Type B pancreatic cell (in vitro differentiated cells): Measurements from ENCODE around the gene ABTB2. TPM values are rescaled to one million over a fixed set of nuclear protein-coding genes. Genes with fewer than 3 reads are reported as not detected.

Experiments used
- DNase-seq: peaks from one replicate; pipeline ENCODE4 v3.0.0; 2021; ENCODE audit warnings: mixed read lengths; ENCODE audit not compliant: unreplicated experiment; ENCODE audit errors: extremely low spot score
- H3K27ac Mint-ChIP-seq: 2 replicates; pipeline ENCODE4 v1.8.0; 2021; ENCODE audit warnings: mild to moderate bottlenecking, mixed read lengths
- H3K27me3 Mint-ChIP-seq: 2 replicates; pipeline ENCODE4 v1.8.0; 2021; ENCODE audit warnings: mixed read lengths
- H3K36me3 Mint-ChIP-seq: 2 replicates; pipeline ENCODE4 v1.8.0; 2021; ENCODE audit warnings: mixed read lengths
- H3K4me1 Mint-ChIP-seq: one replicate; pipeline ENCODE4 v1.8.0; 2021; ENCODE audit warnings: mixed read lengths; ENCODE audit not compliant: unreplicated experiment
- H3K4me3 Mint-ChIP-seq: 2 replicates; pipeline ENCODE4 v1.8.0; 2021; ENCODE audit warnings: mild to moderate bottlenecking, mixed read lengths
- H3K9me3 Mint-ChIP-seq: 2 replicates; pipeline ENCODE4 v1.8.0; 2021; ENCODE audit warnings: mixed read lengths
- CTCF ChIP-seq: fragments of 200-600 bp; sonication (generic); conservative IDR thresholded peaks from 2 replicates; pipeline ENCODE4 v1.5.0; 2021; ENCODE audit warnings: antibody characterized with exemption, mild to moderate bottlenecking
- long read RNA-seq: library from polyadenylated mRNA; unstranded; transcript quantifications from one replicate; pipeline ENCODE4 v2.0.0, GENCODE V29; 2020
- total RNA-seq: library from RNA; stranded (reverse); gene quantifications from 2 replicates; pipeline ENCODE4 v1.2.1, GENCODE V29; 2021; ENCODE audit warnings: low replicate concordance

ABTB2 gene
- total RNA-seq = 9.0 and 13.5 TPM in 2 replicates
- long read RNA-seq, partial matches to known transcripts = 7 of 8 reads
- long read RNA-seq, other reads (novel, unspliced or antisense) = 1 of 8 reads

- peak; percentile 98 for DNase-seq
- Mint-ChIP-seq H3K27ac (peak within 1 kb of the TSS; percentile 96), H3K27me3 (peaks cover 38% of the 10 kb centered on the region), H3K9me3 (no peaks in the 10 kb centered on the region), H3K36me3 (no peaks in the 10 kb centered on the region), H3K4me1 (peaks cover 29% of the 10 kb centered on the region), H3K4me3 (peak within 1 kb of the TSS; percentile 87)
- peak; percentile 14 for TF ChIP-seq CTCF
Measured at GRCh38 chr11:34357701-34358257, at the start of gene ABTB2. ABTB2 (minus strand) TSS chr11:34358010.

DNA sequence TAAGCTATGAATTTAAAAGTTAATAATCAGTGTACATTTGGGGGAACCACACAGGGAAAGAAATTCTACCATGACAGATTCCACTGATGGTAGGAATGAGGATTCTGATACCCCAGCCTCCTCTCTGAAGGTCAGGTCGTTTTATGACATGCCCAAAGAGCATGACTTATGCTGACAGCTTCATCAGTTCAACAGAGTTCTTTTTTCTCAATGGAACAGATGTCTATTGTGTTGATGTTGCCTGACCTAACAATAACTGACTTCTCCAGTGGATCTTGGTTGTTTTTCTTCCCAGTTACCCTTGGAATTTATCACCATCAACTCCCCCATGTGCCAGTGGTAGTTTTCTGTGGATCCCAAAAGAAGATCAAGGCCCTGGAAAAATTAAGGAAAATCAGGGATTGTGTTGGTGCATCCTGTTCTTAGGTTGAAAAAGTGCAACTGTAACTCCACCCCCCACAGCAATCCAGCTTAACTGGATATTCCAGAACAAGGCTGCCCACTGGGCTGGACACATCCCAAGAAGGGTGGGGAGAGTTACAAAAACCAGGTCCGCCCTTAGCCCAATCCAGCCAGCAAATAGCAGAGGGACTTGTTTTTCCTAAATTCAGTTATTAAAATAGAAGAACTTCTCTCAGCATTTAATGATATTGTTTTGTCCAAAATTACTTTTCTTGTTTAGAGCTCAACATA lies 49.5 kb upstream of the ABTB2 start:
- Mint-ChIP-seq H3K27me3 (peaks cover 7% of the 10 kb centered on the region), H3K4me1 (peaks cover 4% of the 10 kb centered on the region), H3K9me3 (no peaks in the 10 kb centered on the region), H3K36me3 (no peaks in the 10 kb centered on the region), H3K4me3 (peak overlapping the region; percentile 44), H3K27ac (peak overlapping the region; percentile 39)
- no peak for DNase-seq
- TF ChIP-seq CTCF = no peak

DNA sequence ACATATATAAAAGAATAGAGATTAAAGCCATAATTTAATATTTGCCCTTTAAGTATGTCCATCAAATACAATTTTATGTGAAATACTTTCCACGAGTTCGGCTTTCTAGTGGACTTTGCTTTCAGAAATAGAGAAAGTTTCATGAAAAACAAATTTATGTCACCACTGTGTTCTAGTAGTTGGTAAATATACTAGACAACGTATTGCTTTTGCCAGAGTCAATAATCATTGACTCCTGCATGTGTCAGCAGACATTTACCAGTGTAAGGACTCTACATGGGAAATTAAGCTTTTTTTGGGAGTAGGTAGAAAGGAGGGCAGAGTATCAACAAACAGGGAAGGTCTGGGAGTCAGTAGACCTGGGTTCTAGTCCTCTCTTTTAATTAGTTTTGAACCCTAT lies 48.6 kb upstream of the ABTB2 start:
- Mint-ChIP-seq H3K36me3 (no peaks in the 10 kb centered on the region), H3K4me3 (no peak overlapping the region), H3K9me3 (no peaks in the 10 kb centered on the region), H3K4me1 (peaks cover 4% of the 10 kb centered on the region), H3K27me3 (peaks cover 7% of the 10 kb centered on the region), H3K27ac (no peak overlapping the region)
- no peak for DNase-seq
- TF ChIP-seq CTCF = no peak

DNA sequence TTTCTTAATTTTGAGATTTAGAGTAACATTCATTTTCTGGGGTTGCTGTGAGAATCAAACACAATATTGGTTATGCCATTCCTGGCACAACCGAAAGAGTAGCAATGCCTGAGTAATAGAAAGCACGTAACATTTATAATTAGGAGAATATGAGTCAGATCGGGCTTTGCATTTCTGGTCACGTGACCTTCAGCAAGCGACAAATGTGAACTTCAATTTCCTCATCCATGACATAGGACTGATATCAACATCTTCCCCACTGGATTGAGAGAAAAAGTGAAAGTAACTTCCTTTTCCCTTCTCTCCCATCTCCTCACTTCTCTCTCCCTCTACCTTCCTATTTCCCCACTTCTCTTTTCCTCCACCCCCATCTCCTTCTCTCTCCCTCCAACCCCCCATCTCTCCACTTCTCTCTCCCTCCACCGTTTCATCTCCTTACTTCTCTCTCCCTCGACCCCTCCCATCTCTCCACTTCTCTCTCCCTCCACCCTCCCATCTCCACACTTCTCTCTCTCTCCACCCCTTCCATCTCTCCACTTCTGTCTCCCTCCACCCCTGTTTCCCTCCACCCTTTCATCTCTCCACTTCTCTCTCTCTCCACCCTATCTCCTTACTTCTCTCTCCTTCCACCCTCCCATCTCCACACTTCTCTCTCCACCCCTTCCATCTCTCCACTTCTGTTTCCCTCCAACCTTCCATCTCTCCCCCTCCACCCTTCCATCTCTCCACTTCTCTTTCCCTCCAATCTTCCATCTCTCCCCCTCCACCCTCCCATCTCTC lies 47.5 kb upstream of the ABTB2 start:
- peaks cover under 1% of the 10 kb centered on the region for H3K9me3 Mint-ChIP-seq
- H3K27ac Mint-ChIP-seq = no peak overlapping the region
- H3K4me1 Mint-ChIP-seq = peaks cover 4% of the 10 kb centered on the region
- H3K27me3 Mint-ChIP-seq = peaks cover 7% of the 10 kb centered on the region
- H3K36me3 Mint-ChIP-seq = no peaks in the 10 kb centered on the region
- TF ChIP-seq CTCF = no peak
- no peak overlapping the region for H3K4me3 Mint-ChIP-seq
- DNase-seq = no peak

DNA sequence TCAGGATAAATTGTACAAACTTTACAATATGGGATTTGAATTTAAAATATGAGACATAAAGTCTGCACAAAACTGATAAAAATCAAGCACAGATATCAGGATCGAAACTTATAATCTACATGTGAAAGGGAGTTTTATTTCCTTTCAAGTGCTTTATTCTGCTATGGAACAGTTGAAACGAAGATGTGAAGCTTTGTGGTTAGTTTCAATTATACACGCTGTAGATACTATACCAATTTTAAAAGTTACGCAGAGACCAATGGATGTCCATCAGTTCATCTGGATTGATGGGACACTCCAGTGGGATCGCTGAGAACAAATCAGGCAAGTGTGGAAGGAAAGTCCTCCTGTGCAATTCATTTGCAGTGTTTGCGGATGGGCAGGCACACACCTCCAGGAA lies 46.5 kb upstream of the ABTB2 start:
- no peak for DNase-seq
- peaks cover 4% of the 10 kb centered on the region for H3K9me3 Mint-ChIP-seq
- H3K4me3 Mint-ChIP-seq = no peak overlapping the region
- H3K36me3 Mint-ChIP-seq = no peaks in the 10 kb centered on the region
- no peak overlapping the region for H3K27ac Mint-ChIP-seq
- peaks cover 7% of the 10 kb centered on the region for H3K27me3 Mint-ChIP-seq
- peaks cover 4% of the 10 kb centered on the region for H3K4me1 Mint-ChIP-seq
- no peak for TF ChIP-seq CTCF
